Nephron progenitor cell (in vitro differentiated cells): Measurements from ENCODE around the gene PCNX3.

Experiments
- DNase-seq: peaks from one replicate; pipeline ENCODE4 v3.0.0; 2021
- H3K27ac Mint-ChIP-seq: 2 replicates; pipeline ENCODE4 v1.8.0; 2021; ENCODE audit warnings: mild to moderate bottlenecking, moderate library complexity, mixed read lengths
- H3K27me3 Mint-ChIP-seq: 2 replicates; pipeline ENCODE4 v1.8.0; 2021; ENCODE audit warnings: mild to moderate bottlenecking, low read depth, mixed read lengths; ENCODE audit not compliant: poor library complexity
- H3K36me3 Mint-ChIP-seq: 2 replicates; pipeline ENCODE4 v1.8.0; 2021; ENCODE audit warnings: low read depth, mixed read lengths
- H3K4me1 Mint-ChIP-seq: 2 replicates; pipeline ENCODE4 v1.8.0; 2021; ENCODE audit warnings: mixed read lengths
- H3K4me3 Mint-ChIP-seq: 2 replicates; pipeline ENCODE4 v1.8.0; 2021; ENCODE audit warnings: mild to moderate bottlenecking, moderate library complexity, mixed read lengths
- H3K9me3 Mint-ChIP-seq: 2 replicates; pipeline ENCODE4 v1.8.0; 2021; ENCODE audit warnings: mild to moderate bottlenecking, moderate library complexity, mixed read lengths
- CTCF ChIP-seq: fragments of 200-600 bp; sonication (generic); IDR thresholded peaks from 2 replicates; pipeline ENCODE4 v1.5.0; 2021; ENCODE audit warnings: antibody characterized with exemption

Gene PCNX3

DNA sequence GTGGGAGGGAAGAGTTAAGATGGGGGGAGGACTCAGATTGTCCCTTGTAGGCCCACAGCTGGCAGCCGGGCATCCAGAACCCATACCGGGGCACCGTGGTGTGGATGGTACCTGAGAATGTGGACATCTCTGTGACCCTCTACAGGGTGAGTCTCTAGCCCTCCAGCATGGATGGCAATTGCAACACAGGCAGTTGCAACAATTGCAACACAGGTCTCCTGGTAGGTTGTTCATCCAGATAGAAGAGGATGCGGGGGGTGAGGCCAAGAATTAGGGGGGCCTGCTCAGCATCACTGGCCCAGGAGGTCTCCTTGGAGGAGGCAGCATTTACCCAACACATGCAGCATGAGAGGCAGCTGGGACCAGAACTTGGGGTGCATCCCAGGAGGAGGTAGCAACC, 36.3 kb upstream of the PCNX3 start:
- TF ChIP-seq CTCF: no peak
- no peak overlapping the region for H3K27ac Mint-ChIP-seq
- no peaks in the 10 kb centered on the region for H3K36me3 Mint-ChIP-seq
- no peak overlapping the region for H3K4me3 Mint-ChIP-seq
- DNase-seq: no peak
- peaks cover 37% of the 10 kb centered on the region for H3K4me1 Mint-ChIP-seq
- no peaks in the 10 kb centered on the region for H3K9me3 Mint-ChIP-seq
- H3K27me3 Mint-ChIP-seq: peaks cover 37% of the 10 kb centered on the region

DNA sequence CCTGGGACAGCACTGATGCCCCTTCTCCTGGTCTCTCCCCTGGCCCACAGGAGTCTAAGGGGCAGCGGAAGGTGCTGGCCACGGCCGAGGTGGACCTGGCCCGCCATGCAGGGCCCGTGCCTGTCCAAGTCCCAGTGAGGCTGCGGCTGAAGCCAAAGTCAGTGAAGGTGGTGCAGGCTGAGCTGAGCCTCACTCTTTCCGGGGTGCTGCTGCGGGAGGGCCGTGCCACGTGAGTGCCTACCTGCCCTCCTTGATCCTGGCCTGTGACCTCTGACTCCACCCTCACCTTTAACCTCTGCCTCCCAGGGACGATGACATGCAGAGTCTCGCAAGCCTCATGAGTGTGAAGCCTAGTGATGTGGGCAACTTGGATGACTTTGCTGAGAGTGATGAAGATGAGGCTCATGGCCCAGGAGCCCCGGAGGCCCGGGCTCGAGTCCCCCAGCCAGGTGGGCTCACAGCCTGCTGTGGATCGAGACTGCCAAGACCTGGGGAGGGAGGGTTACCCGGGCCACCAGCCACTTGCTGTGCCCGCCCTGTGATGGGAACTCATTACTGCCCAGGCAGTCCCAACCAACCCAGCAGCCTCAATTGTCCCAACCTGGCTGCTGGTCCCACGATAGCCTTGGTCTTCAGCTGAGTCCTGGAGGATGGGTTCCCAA, 35.4 kb upstream of the PCNX3 start:
- Mint-ChIP-seq H3K4me1 (peaks cover 36% of the 10 kb centered on the region), H3K27ac (no peak overlapping the region), H3K36me3 (no peaks in the 10 kb centered on the region), H3K9me3 (no peaks in the 10 kb centered on the region), H3K4me3 (no peak overlapping the region), H3K27me3 (peaks cover 35% of the 10 kb centered on the region)
- no peak for TF ChIP-seq CTCF
- DNase-seq: no peak

- Mint-ChIP-seq H3K4me1 (peaks cover 30% of the 10 kb centered on the region), H3K36me3 (no peaks in the 10 kb centered on the region), H3K27ac (no peak overlapping the region), H3K4me3 (no peak overlapping the region), H3K27me3 (peaks cover 35% of the 10 kb centered on the region), H3K9me3 (no peaks in the 10 kb centered on the region)
- TF ChIP-seq CTCF: no peak
- no peak for DNase-seq
Measured at GRCh38 chr11:65580756-65581155, 34.8 kb upstream of the PCNX3 start.

DNA sequence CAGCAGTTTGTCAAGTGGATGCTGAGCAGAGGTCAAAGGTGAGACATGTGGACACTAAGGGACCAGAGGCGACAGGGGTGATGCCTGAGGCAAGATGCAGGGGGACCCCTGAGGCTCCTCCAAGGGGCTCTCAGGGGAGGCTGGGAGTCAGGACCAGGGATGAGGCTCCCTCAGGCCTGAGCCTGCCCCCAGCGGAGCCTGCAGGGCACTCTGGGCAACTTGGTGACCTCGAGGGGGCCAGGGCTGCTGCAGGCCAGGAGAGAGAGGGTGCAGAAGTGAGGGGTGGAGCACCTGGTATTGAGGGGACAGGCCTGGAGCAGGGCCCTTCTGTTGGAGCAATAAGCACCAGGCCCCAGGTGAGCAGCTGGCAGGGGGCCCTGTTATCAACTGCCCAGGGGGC, 33.6 kb upstream of the PCNX3 start:
- H3K27me3 Mint-ChIP-seq: peaks cover 33% of the 10 kb centered on the region
- DNase-seq: no peak
- H3K4me3 Mint-ChIP-seq: no peak overlapping the region
- TF ChIP-seq CTCF: no peak
- H3K36me3 Mint-ChIP-seq: no peaks in the 10 kb centered on the region
- H3K27ac Mint-ChIP-seq: no peak overlapping the region
- H3K4me1 Mint-ChIP-seq: peaks cover 36% of the 10 kb centered on the region
- no peaks in the 10 kb centered on the region for H3K9me3 Mint-ChIP-seq

DNA sequence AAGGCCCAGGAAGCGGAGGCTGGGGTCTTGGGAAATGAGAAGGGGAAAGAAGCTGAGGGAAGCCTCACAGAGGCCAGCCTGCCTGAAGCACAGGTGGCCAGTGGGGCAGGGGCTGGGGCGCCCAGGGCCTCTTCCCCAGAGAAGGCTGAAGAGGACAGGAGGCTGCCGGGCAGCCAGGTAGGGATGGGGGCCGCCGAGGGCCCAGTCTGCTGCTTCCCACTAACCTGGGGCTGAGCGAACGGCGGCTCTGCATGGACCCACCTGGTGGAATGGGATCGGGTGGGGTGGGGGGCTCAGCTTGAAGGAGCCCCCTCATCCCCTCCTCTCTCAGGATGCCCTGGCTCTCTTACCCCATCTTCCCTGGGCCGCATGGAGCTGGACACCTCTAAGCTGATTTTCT, 32.0 kb upstream of the PCNX3 start:
- Mint-ChIP-seq H3K4me3 (no peak overlapping the region), H3K9me3 (no peaks in the 10 kb centered on the region), H3K27me3 (peaks cover 36% of the 10 kb centered on the region), H3K27ac (no peak overlapping the region), H3K4me1 (peaks cover 39% of the 10 kb centered on the region), H3K36me3 (no peaks in the 10 kb centered on the region)
- no peak for TF ChIP-seq CTCF
- DNase-seq: no peak

GRCh38 chr11:65584106-65584505, 31.5 kb upstream of the PCNX3 start:
- no peak for TF ChIP-seq CTCF
- H3K27me3 Mint-ChIP-seq: peaks cover 36% of the 10 kb centered on the region
- no peak for DNase-seq
- H3K9me3 Mint-ChIP-seq: no peaks in the 10 kb centered on the region
- no peak overlapping the region for H3K4me3 Mint-ChIP-seq
- peaks cover 42% of the 10 kb centered on the region for H3K4me1 Mint-ChIP-seq
- no peak overlapping the region for H3K27ac Mint-ChIP-seq
- no peaks in the 10 kb centered on the region for H3K36me3 Mint-ChIP-seq
